HG03280 (cell line): Measurements from ENCODE around the gene EMP3.

Source experiments
- ATAC-seq: cut with Tn5 transposase; IDR thresholded peaks from one replicate; pipeline ENCODE4 v1.9.1; 2021; ENCODE audit warnings: mild to moderate bottlenecking, moderate library complexity; ENCODE audit not compliant: unreplicated experiment

EMP3 gene

DNA sequence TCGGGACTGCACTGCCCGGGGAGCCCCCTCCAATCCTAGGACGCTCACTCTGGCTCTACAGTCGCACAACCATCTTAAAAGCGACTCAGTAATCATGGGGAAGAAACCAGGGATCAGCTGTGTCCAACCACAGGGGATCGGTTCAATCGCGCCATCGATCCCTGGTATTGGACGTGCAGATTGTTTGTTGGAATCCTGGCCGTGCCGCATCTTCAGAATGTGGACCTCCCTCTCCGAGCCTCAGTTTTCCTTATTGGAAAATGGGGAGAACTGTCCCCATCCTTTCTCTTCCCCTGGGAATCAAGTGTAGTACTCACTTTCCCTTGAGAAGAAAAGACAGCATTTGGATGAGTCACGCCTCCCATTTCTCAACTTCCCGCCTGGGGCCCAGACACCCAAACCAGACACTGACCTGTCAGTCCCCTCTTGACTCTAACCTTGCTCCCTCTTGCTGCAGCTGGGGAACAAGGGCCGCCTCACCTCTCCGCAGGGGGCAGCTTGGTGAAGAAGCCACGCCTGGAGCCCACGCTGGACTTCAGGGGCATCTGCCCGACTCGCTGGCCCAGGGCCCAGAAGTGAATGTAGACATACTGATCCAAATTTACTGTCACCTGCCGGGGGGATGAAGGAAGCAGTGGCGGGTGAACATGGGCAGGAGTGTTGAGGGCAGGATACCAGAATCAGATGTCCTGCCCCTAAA is 17.6 kb downstream of the EMP3 start:
- ATAC-seq, result no peak

DNA sequence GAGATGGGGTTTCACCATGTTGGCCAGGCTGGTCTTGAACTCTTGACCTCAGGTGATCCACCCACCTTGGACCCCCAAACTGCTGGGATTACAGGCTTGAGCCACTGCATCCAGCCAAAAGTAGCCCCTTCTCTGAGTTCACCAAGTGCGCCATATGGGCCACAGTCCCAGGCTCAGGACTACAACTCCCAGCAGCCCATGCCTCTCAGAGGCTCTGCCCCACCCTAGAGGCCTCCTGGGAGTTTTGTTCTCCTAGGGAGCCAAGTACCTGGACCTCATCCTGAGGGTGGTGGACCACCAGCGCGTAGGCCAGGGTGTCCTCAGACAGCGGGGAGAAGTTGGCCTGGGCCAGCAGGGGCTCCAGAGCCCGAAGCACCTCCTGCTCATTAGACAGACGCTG is 19.5 kb downstream of the EMP3 start:
- ATAC-seq, result no peak

DNA sequence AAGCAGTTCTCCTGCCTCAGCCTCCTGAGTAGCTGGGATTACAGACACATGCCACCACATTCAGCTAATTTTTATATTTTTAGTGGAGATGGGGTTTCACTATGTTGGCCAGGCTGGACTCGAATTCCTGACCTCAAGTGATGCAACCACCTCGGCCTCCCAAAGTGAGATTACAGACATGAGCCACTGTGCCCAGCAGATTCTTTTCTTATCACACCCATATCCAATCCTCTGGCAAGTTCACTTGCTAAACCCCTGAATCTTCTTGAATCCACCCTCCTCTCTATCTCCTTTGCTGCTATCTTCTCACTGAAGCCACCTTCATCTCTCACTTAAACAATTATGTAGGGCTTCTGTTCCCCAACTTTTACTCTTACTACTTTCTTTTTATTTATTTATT is 20.8 kb downstream of the EMP3 start:
- ATAC-seq, result no peak

DNA sequence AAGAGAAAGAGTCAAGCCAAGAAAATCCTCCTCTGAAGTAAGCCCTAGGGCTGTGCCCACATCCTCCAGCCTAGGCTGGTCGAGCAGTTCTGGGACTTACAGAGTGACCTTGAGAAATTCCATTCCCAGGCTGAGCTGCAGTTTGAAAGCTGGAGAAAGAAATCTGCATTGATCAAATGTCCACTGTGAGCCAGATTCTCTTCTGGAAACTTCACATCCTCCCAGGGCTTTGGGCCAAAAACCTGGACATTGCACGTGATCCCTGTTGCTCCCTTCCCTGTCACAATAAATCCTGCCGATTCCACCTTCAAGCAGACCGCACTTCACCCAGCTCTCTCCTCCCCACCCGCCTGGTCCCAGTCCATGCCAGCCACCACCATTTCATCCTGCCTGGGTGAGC is 22.7 kb downstream of the EMP3 start:
- no peak for ATAC-seq

- no peak for ATAC-seq
Observed at GRCh38 chr19:48348737-48349136, 23.4 kb downstream of the EMP3 start.

DNA sequence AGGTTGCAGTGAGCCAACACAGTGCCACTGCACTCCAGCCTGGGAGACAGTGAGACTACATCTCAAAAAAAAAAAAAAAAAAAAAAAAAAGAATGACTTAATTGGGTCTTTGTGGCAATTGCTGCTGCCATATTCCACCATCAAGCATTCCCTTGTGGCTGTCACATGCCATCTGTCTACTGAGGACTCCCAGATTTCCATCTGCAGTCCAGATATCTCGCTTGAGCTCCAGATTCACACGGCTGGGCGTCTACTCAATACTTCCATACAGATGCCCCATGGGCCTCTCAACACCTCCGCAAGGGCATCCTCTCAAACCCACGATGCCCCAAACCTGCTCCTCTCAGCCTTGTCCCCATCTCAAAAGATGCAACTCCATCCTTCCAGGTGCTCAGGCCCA is 25.5 kb downstream of the EMP3 start:
- ATAC-seq, result no peak

- no peak for ATAC-seq
Observed at GRCh38 chr19:48351341-48351752, 26.0 kb downstream of the EMP3 start.

GRCh38 chr19:48353677-48354076 is 28.3 kb downstream of the EMP3 start:
- ATAC-seq, result no peak

DNA sequence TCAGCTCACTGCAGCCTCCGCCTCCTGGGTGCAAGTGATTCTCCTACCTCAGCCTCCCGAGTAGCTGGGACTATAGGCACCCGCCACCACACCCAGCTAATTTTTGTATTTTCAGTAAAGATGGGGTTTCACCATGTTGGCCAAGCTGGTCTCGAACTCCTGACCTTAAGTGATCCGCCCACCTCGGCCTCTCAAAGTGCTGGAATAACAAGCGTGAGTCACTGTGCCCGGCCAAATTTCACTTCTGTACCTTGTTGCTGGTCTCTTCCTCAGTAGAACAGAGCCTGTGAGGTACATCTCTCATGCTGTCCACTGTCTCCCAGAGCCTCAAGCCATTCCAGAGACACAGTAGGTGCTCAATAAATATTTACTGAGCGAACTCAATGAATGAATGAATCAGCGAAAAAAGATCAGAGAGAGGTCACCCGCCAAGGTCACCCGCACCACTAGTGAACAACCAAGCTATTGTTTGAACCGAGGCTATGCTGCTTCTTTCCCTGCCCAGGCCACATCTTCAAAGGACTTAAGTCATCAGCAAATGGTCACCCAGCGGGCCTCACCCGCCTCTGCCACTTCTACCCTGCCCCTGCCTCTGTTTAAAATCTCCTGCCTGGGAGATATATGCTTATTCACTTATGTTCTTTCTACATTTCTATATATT is 29.1 kb downstream of the EMP3 start:
- ATAC-seq, result no peak

DNA sequence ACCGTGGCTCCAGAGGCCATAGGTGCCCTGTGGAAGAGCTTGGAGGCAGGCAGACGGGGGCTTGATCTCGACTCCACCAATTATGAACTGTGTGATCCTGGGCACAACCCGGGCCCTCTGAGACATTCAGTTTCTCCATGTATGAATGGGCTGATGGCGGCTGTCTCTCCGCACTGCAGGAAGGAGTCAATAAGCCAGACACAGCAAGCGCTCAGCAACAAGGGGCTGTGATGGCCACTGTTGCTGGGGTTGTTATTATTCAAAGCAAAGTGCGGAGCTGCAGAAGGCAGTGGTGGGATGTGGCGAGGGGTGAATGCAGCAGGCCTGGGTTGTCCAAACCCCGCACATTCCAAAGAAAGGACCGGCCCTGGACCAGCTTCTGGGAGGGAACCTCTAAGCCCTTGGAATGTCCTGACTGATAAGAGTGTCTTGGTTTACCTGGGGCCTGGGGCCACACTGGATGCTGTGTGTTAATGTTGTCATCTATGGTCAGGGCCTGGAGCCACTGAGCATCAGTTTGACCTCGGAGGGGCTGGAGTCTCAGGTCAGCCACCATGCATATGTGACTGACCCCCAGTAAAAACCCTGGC is 30.1 kb downstream of the EMP3 start:
- ATAC-seq, result no peak

GRCh38 chr19:48359123-48359522 is 33.8 kb downstream of the EMP3 start:
- ATAC-seq, result no peak

GRCh38 chr19:48361912-48362311 is 36.6 kb downstream of the EMP3 start:
- no peak for ATAC-seq

- peak; percentile 45 for ATAC-seq
Observed at GRCh38 chr19:48362716-48363499, 37.6 kb downstream of the EMP3 start.

DNA sequence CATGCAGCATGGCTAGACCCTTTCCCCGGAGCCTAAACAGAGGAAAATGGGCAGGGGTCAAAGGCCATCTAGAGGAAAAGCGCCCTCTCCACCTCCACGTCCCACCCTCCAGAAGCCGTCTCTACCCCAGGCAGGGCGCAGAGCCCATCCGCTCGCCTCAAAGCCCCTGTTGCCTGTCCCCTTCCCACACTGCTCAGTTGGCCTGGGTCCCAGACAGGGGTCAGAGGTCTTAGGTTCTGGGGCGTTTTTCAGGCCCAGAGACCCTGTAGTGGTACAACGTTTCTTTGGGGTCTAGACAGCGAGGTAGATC is 38.1 kb downstream of the EMP3 start:
- peak; percentile 13 for ATAC-seq

DNA sequence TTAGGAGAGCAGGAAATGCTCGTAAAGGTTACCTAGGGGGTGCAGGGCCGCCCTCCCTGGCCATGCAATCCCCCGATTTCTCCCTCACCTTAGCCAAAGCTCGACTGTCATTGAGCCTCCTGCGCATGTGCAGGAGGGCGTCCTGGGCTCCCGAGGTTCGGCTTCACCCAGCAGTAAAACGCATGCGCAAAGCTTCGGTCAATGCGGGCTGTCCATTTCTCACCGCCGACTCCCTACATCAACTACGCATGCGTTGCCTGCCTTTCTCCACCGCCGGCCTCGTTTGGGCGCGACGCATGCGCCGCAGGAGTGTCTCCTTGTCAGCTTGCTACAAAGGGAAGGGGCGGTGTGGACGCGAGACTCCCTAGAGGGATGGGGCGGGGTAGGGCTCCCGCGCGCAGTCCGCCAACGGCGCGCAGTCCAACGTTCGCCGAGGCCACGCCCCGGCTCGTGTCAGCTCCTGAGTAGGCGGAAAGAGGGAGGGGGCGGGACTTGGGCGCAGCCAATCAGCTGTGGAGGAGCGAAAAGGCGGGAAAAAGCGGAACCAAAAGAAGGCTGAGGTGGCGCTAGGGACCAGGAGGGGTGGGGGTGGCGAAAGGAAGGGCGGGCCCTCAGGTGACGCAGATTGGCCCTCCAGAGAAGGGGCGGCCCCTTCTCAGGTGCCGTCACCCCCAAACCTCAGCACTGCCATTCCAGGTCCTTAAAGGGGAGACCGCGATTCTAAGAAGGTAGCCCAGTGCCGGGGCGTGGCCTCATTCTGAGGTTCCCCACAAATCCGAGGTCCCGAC is 38.7 kb downstream of the EMP3 start, which contains the start of the genes SYNGR4 and TMEM143:
Gene SYNGR4 (plus strand): TSS at position 558 of the 788 bp plus-strand sequence. CDS start 1,476 bp downstream, outside the sequence.
Gene TMEM143 (minus strand): TSS at position 131 of the 788 bp plus-strand sequence. CDS start 20 bp downstream, at position 111.
- peak; percentile 85 for ATAC-seq

DNA sequence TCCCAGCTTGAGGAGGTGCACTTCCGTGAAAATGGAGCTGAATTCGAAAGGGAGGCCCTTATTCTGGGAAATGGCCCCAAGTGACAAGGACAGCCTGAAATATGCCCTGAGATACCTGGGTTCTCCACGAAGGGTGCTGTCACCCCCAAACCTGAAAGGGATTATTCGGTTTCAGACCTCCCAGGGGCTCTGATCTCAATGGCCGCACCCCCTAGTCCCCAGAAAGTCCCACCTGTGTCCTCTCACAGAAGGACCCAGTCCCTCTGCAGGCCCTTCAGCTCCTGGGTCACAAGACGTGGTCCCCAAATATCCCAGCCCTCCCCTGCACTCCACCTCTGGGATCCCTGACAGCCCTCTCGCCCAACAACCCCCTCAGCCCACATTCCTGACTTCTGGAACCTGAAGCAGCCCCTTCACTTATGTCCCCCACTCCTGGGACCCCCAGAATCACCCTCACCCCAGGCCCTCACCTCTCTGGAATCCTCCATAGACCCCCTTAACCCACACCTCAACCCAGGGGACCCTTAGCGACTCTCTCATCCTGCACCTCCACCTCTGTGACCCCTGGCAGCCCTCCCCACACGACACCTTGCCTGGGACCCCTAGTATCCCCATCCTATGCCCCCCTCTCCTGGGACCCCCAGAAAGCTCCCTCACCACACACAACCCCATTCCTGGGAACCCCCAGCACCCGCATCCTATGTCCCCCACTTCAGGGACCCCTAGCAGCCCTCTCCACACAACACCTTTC is 39.4 kb downstream of the EMP3 start:
- ATAC-seq, result no peak

- ATAC-seq, result no peak
Observed at GRCh38 chr19:48365602-48366001, 40.2 kb downstream of the EMP3 start.

DNA sequence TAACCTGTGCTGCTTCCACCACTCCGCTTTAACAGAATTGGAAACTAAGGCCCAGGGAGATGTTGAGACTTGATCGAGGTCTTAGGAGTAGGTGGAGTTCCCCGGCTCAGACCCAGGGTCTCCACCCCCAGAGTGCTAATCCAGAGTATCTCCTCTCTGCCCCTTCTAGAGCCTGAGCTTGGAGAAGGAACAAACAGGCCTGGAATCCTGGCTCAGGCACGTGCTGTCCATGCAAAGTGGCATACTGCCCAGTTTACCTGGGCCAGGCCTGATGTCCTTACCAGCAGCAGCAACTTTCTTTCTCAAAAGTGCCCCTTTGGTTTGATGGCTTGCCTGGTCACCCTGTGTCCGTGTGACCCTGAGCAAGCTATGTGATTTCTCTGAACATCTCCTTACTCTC is 42.5 kb downstream of the EMP3 start:
- no peak for ATAC-seq

DNA sequence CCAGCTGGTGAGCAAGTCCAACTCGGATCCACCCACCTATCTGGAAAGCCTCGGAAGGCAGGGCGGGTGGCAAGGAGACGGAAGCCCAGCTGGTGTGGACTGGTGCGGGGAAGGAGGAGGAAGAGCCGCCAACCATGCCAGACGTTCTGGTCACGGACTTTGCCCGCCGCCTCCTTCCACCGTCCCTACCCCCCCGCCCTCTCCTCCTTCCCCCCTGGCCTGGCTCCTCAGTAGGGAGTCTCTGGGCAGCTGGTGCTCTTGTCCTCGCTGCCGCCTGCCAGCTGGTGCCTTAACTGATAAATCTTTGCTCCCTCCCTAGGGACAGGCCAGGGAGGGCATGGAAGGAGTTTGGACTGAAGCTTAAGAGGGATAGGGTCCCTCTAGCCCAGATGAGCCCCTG is 43.6 kb downstream of the EMP3 start:
- no peak for ATAC-seq

DNA sequence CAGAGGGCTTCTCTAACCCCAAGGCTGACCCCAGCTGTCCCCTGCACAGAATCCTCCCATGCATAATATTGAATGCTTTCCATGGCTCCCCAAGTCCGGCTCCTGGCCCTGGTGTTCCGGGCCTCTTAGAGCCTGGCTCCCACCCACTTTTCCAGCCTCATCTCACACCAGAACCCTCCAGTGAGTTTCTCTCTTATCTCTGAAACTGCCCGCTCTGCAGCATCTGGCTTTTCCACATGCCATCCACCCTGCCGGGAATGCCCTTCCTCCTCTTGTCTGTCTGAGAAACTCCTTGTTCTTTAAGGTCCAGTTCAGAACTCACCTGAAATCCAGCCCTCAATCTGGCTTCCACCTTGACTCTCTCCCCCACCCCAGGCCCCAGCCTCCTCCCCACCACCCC is 45.6 kb downstream of the EMP3 start:
- no peak for ATAC-seq
